ENCODE data around the gene CCDC6. TPM values are rescaled to one million over a fixed set of nuclear protein-coding genes. Genes with fewer than 3 reads are reported as not detected.

Gene CCDC6
- total and polyA plus RNA-seq, 2 of the 8 experiments (the other 6 are each of a cell fraction or from before 2014, with no cell fraction given), result 42.2 to 74.4 TPM

DNA sequence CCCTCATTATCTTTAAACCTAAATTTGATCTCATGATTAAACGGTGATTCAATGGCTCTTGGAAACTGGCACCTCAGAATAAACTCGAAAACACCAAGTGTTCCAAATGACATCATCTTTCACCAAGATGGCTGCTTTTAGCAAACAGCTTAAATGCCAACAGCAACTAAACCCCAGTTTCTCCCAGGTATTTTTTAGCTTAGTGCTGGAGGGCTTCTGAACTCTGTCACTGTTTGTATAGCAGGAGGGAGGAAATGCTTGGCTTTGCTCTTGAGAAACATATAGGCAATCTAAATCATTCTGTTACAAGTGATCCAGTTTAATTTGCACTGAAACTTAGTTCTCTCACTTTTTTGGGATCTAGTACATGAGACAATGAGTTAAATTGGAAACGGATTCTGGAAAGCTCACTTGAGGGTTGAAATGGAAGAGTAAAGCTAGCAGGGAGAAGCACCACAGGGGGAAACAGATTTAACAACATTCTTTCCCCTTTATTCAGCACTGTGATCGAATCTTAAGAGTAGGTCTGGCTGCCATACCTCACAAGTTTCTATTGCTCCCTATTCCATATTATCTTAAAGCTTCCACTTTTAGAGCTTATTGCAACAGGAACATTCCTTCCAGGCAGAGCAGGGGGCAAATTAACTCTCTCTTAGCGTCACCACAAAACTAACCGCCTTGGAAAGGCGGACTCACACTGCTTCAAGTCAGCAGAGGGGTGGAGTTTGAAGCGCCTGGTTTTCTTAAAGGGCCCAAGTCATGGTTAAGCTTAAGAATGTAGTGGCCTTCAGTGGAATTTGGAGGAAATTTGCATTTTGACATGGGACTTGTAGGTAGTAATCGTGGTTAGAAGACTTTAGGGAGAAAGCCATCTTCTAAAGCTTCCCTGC is 1.8 kb upstream of the CCDC6 start (continued):
- TF ChIP-seq, protein P1, sequence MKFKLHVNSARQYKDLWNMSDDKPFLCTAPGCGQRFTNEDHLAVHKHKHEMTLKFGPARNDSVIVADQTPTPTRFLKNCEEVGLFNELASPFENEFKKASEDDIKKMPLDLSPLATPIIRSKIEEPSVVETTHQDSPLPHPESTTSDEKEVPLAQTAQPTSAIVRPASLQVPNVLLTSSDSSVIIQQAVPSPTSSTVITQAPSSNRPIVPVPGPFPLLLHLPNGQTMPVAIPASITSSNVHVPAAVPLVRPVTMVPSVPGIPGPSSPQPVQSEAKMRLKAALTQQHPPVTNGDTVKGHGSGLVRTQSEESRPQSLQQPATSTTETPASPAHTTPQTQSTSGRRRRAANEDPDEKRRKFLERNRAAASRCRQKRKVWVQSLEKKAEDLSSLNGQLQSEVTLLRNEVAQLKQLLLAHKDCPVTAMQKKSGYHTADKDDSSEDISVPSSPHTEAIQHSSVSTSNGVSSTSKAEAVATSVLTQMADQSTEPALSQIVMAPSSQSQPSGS (IDR thresholded peaks at IDR 0.05; ENCODE audit: low read length), result peak; percentile 91
- no peak for TF ChIP-seq GABPA (IDR thresholded peaks at IDR 0.05; ENCODE audit: borderline replicate concordance, insufficient read depth, low read length)
- TF ChIP-seq EP300 (IDR thresholded peaks at IDR 0.05; ENCODE audit: borderline replicate concordance in 1 of 2, low read depth in 2 of 2, low read length in 2 of 2), result peak in 1 of 2 experiments; percentile 49; a peak in 1 of 3 replicates
- TF ChIP-seq PHF8 (conservative IDR thresholded peaks at IDR 0.05; ENCODE audit: low read depth, low read length), result 0 out of 2 replicates have a peak, but pooled peaks have one; percentile 8
- TF ChIP-seq ASH2L (IDR thresholded peaks at IDR 0.05; ENCODE audit: low read length), result peak; percentile 84
- no peak for TF ChIP-seq TCF12 (IDR thresholded peaks at IDR 0.05; ENCODE audit: low read depth, low read length)
- TF ChIP-seq TEAD4 (IDR thresholded peaks at IDR 0.05; ENCODE audit: low read depth, low read length), result peak; percentile 77
- TF ChIP-seq SAP30 (IDR thresholded peaks at IDR 0.05; ENCODE audit: insufficient read depth, insufficient replicate concordance, low read length), result no peak
- peak; percentile 46; the same call in 1 of the 2 replicates for TF ChIP-seq RBBP5 (IDR thresholded peaks at IDR 0.05; ENCODE audit: borderline replicate concordance, low read depth, low read length)
- no peak for TF ChIP-seq NRF1 (IDR thresholded peaks at IDR 0.05; ENCODE audit: low read depth, low read length)

All from H1 (cell line).